Natural killer cell (primary cell): Measurements from ENCODE around the gene ARHGEF12. TPM values are rescaled to one million over a fixed set of nuclear protein-coding genes. Genes with fewer than 3 reads are reported as not detected.

Experiments used
- ATAC-seq, 3 donors: fragments of 150-1000 bp in 2 of 3; fragments of 200-7000 bp in 1 of 3; cut with Tn5 transposase; 1 replicate in 1 of 3; 2 replicates in 2 of 3; pipeline ENCODE4 v1.10.0; 2021; ENCODE audit warnings: mild to moderate bottlenecking in 2 of 3, moderate library complexity in 2 of 3
- DNase-seq, 2 donors: peaks; one replicate each; pipeline versions ENCODE4 v3.0.0 to v3.0.0-alpha.2; 2013 to 2021; ENCODE audit warnings: mixed read lengths in 1 of 2
- H3K27ac ChIP-seq: one replicate; pipeline ENCODE4 v1.5.1; 2013; ENCODE audit warnings: mild to moderate bottlenecking, low read length
- H3K27me3 ChIP-seq: one replicate; pipeline ENCODE4 v1.6.1; 2013; ENCODE audit warnings: low read length; ENCODE audit not compliant: control insufficient read depth, insufficient read depth
- H3K36me3 ChIP-seq: one replicate; pipeline ENCODE4 v1.6.1; 2013; ENCODE audit warnings: low read length; ENCODE audit not compliant: control insufficient read depth, insufficient read depth
- H3K4me1 ChIP-seq: one replicate; pipeline ENCODE4 v1.6.1; 2013; ENCODE audit warnings: low read length; ENCODE audit not compliant: control insufficient read depth, insufficient read depth
- H3K4me3 ChIP-seq: one replicate; pipeline ENCODE4 v1.5.1; 2013; ENCODE audit warnings: low read length
- H3K9me3 ChIP-seq: one replicate; pipeline ENCODE4 v1.6.1; 2013; ENCODE audit warnings: low read length; ENCODE audit not compliant: control insufficient read depth, insufficient read depth
- H3K27ac Mint-ChIP-seq, 2 donors: one replicate each; pipeline ENCODE4 v1.8.0; 2022; ENCODE audit warnings: mild to moderate bottlenecking in 2 of 2, mixed read lengths in 2 of 2, moderate library complexity in 1 of 2
- H3K27me3 Mint-ChIP-seq, 2 donors: one replicate each; pipeline ENCODE4 v1.8.0; 2022; ENCODE audit warnings: low read depth in 2 of 2, mixed read lengths in 2 of 2
- H3K36me3 Mint-ChIP-seq: one replicate; pipeline ENCODE4 v1.8.0; 2022; ENCODE audit warnings: mixed read lengths
- H3K4me1 Mint-ChIP-seq, 2 donors: one replicate each; pipeline ENCODE4 v1.8.0; 2022; ENCODE audit warnings: mixed read lengths in 2 of 2
- H3K4me3 Mint-ChIP-seq: one replicate; pipeline ENCODE4 v1.8.0; 2022; ENCODE audit warnings: mild to moderate bottlenecking, moderate library complexity, mixed read lengths
- H3K9me3 Mint-ChIP-seq, 2 donors: one replicate each; pipeline ENCODE4 v1.8.0; 2022; ENCODE audit warnings: mixed read lengths in 2 of 2
- WGBS: methylation state at CpG from one replicate; pipeline ENCODE4 v1.1.7; 2013; ENCODE audit warnings: missing lambda C conversion rate; ENCODE audit not compliant: insufficient coverage; 5-methylcytosine and 5-hydroxymethylcytosine counted together
- intact Hi-C: fragments of 100-400 bp; cut with micrococcal nuclease; formaldehyde crosslinking; loops from one replicate; pipeline ENCODE4 v1.14.2; 2022
- total RNA-seq, 4 donors: library from RNA; stranded (reverse); fragments of 120-200 nt in 1 of 4; gene quantifications; one replicate each; pipeline versions ENCODE4 v1.2.3 to v1.2.4, GENCODE V29; 2013 to 2022
- TF ChIP-seq, protein P1 (sequence below): fragments of 200-600 bp; IDR thresholded peaks from one replicate; pipeline ENCODE4 v1.8.0; 2022; ENCODE audit warnings: antibody characterized with exemption

ARHGEF12 gene
- total RNA-seq, 3 donors from 2014 or later (not counting 1 experiment from before 2014, with no cell fraction given): 38.4 to 52.3 (median 42.1) TPM

DNA sequence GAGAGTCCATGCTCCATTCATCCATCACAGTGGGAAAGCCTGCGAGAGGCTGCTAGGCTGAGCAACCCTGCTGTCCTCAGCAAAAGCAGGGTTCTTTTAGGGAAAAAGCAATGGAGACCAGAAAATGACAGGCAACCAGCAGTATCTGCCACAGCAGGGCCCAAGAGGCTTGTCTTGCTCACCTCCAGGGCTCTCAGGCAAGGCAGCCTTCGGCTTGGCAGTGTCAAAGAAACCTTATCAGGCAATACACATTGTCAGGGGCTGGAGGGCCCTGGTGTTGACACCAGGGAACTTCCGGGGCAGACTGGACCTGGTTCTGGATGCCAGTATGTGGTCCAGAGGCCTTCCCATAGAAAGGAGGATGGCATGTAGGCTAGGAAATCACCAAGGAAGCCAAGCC, 21.4 kb upstream of the ARHGEF12 start:
- H3K4me3 Mint-ChIP-seq: no peak overlapping the region
- no peak overlapping the region for H3K4me3 ChIP-seq
- peaks cover 21 to 29% of the 10 kb centered on the region in 2 donors for H3K27me3 Mint-ChIP-seq
- no peak overlapping the region for H3K27ac ChIP-seq
- TF ChIP-seq, protein P1, sequence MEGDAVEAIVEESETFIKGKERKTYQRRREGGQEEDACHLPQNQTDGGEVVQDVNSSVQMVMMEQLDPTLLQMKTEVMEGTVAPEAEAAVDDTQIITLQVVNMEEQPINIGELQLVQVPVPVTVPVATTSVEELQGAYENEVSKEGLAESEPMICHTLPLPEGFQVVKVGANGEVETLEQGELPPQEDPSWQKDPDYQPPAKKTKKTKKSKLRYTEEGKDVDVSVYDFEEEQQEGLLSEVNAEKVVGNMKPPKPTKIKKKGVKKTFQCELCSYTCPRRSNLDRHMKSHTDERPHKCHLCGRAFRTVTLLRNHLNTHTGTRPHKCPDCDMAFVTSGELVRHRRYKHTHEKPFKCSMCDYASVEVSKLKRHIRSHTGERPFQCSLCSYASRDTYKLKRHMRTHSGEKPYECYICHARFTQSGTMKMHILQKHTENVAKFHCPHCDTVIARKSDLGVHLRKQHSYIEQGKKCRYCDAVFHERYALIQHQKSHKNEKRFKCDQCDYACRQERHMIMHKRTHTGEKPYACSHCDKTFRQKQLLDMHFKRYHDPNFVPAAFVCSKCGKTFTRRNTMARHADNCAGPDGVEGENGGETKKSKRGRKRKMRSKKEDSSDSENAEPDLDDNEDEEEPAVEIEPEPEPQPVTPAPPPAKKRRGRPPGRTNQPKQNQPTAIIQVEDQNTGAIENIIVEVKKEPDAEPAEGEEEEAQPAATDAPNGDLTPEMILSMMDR: no peak
- peaks cover 2% of the 10 kb centered on the region for H3K27me3 ChIP-seq
- no peak overlapping the region for H3K27ac Mint-ChIP-seq
- WGBS: 88% methylated on average over 3 of the region's 3 CpGs
- ATAC-seq (no peak), DNase-seq (no peak)
- H3K4me1 ChIP-seq: no peaks in the 10 kb centered on the region
- H3K9me3 ChIP-seq: no peaks in the 10 kb centered on the region
- no peaks in the 10 kb centered on the region for H3K4me1 Mint-ChIP-seq
- no peaks in the 10 kb centered on the region for H3K36me3 Mint-ChIP-seq
- intact Hi-C loops: no loop called here
- H3K9me3 Mint-ChIP-seq: no peaks in the 10 kb centered on the region
- H3K36me3 ChIP-seq: no peaks in the 10 kb centered on the region

DNA sequence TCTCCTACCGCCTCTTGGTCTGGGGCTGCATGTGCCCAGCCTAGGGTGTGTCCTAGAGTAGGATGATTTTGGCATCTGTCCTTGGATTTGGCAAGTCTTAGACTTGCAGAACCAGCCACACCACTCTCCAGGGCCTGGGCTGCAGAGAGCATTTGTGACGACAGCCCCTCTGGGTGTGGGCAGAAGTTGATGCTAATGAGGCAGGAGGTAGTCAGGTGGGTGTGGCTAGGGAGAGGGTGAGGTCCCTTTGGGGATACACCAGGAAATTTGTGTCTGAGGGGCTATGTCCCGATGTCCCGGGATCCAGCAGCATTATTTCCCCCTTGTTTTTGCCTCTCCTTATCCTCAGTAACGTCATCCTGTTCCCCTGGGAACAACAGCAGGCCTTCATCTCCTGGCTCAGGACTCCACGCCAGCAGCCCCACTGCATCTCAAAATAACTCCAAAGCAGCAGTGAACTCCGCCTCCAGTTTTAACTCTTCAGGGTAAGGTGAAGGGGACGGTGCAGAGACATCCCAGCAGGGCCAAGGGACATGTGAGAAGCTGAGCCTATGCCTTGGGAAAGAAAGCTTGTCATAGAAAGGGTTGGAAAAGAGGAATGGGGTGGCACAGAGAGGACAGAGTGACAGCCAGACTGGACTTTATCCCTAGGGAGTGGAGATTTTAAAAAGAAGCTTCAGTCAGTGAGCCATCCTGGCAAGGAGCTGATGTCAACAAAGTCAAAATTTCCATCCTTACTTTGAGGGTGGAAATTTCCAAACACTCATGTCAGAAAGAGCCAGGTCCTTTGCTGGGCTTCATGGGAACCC, 19.1 kb upstream of the ARHGEF12 start:
- intact Hi-C loops: no loop called here
- Histone ChIP-seq H3K27me3 (peaks cover 2% of the 10 kb centered on the region), H3K4me1 (no peaks in the 10 kb centered on the region), H3K4me3 (no peak overlapping the region), H3K36me3 (no peaks in the 10 kb centered on the region), H3K27ac (no peak overlapping the region), H3K9me3 (no peaks in the 10 kb centered on the region)
- no peak for ATAC-seq
- no peaks in the 10 kb centered on the region for H3K36me3 Mint-ChIP-seq
- 63% methylated on average over 7 of the region's 8 CpGs for WGBS
- no peaks in the 10 kb centered on the region for H3K4me1 Mint-ChIP-seq
- H3K4me3 Mint-ChIP-seq: no peak overlapping the region
- TF ChIP-seq, protein P1: no peak
- DNase-seq: no peak
- H3K9me3 Mint-ChIP-seq: no peaks in the 10 kb centered on the region
- H3K27ac Mint-ChIP-seq: no peak overlapping the region
- peaks cover 33 to 41% of the 10 kb centered on the region in 2 donors for H3K27me3 Mint-ChIP-seq

DNA sequence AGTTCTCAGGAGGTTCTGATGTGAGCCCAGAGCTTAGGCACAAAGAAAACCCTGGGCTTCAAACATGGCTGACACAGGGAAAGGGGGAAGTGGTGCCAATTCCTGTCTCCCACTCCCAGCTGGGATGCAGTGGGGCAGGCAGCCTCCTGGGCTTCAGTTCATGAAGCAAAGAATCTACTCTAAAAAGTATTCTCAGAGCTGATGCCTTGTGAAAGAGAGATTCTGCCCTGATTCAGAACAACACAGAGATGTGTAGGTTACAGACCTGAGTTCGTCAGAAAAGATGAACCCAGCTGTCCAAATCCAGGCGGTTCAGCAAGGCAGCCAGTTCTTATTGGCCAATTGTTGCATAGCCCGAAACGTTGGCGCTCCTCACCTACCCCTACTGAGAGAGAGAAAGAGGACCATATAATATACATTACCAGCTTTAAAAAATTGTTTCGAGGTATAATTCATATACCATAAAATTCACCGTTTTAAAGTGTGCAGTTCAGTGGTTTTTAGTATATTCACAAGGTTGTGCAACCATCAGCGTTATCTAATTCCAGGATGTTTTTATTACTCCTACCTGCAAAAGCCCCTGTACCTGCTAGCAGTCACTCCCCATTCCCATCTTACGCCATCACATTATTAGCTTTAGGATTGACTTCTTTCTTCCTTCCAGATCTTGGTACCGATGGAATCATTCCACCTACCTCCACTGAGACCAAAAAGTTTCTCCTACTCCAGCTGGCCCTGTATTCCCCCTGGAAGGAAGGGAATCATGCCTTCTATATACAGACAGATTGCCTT, 18.3 kb upstream of the ARHGEF12 start:
- Mint-ChIP-seq H3K4me1 (no peaks in the 10 kb centered on the region), H3K36me3 (no peaks in the 10 kb centered on the region), H3K9me3 (no peaks in the 10 kb centered on the region), H3K27me3 (peaks cover 36 to 43% of the 10 kb centered on the region in 2 donors), H3K4me3 (no peak overlapping the region), H3K27ac (no peak overlapping the region)
- peaks cover 2% of the 10 kb centered on the region for H3K27me3 ChIP-seq
- DNase-seq (no peak), ATAC-seq (no peak)
- 81% methylated on average over 8 of the region's 10 CpGs for WGBS
- H3K27ac ChIP-seq: no peak overlapping the region
- intact Hi-C loops: no loop called here
- H3K4me1 ChIP-seq: no peaks in the 10 kb centered on the region
- no peak overlapping the region for H3K4me3 ChIP-seq
- H3K9me3 ChIP-seq: no peaks in the 10 kb centered on the region
- no peaks in the 10 kb centered on the region for H3K36me3 ChIP-seq
- TF ChIP-seq, protein P1: no peak
